ENCODE results near the gene SFXN5.
A peak's percentile ranks its signal among the peaks of the same experiment; 100 is the strongest.

The SFXN5 gene

DNA sequence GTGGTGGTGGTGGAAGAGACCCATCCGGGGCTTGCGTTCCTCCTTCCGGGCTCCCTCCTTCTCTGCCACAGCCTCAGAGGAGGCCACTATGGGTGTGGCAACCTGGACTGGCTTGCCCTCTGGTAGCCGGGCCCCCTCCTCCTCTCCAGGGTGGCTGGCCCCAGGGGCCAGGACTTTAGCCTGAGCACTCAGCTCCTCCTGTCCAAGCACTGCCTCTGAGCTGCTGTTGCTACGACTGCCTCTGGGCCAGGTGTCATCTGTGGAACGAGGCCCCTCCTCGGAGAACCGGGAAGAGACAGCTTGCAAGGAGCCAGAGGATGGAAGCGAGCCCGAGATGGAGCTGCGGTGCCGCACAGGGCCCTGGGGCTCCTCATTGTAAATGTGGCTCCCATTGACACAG, 16.7 kb upstream of the SFXN5 start:
- no peak for DNase-seq (ENCODE audit: low read depth)
- TF ChIP-seq, protein P1, sequence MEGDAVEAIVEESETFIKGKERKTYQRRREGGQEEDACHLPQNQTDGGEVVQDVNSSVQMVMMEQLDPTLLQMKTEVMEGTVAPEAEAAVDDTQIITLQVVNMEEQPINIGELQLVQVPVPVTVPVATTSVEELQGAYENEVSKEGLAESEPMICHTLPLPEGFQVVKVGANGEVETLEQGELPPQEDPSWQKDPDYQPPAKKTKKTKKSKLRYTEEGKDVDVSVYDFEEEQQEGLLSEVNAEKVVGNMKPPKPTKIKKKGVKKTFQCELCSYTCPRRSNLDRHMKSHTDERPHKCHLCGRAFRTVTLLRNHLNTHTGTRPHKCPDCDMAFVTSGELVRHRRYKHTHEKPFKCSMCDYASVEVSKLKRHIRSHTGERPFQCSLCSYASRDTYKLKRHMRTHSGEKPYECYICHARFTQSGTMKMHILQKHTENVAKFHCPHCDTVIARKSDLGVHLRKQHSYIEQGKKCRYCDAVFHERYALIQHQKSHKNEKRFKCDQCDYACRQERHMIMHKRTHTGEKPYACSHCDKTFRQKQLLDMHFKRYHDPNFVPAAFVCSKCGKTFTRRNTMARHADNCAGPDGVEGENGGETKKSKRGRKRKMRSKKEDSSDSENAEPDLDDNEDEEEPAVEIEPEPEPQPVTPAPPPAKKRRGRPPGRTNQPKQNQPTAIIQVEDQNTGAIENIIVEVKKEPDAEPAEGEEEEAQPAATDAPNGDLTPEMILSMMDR (IDR thresholded peaks at IDR 0.05; ENCODE audit: low read depth, low read length, missing control alignments), result no peak
- H3K4me3 ChIP-seq (ENCODE audit: low read depth, low read length), result no peak overlapping the region

DNA sequence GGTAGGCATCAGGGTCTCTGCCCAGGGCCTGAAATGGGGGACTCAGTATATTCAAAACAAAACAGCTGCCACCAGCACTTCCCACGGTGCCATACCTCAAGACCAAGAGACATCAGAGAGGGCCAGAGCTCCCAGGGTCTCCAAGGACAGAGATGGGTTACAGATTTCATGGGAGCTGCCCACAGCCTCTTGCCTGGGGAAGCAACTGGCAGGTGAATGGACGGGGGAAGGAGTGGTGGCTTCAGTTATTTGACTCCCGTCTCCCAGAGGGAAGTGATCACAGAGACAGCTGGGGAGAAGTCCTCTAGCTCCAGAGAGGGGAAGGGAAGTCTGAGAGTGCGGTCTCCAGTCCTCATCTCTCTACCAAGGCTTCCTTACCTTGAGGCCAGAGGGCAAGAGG, 15.8 kb upstream of the SFXN5 start:
- TF ChIP-seq, protein P1 (IDR thresholded peaks at IDR 0.05; ENCODE audit: low read depth, low read length, missing control alignments), result no peak
- H3K4me3 ChIP-seq (ENCODE audit: low read depth, low read length), result no peak overlapping the region

DNA sequence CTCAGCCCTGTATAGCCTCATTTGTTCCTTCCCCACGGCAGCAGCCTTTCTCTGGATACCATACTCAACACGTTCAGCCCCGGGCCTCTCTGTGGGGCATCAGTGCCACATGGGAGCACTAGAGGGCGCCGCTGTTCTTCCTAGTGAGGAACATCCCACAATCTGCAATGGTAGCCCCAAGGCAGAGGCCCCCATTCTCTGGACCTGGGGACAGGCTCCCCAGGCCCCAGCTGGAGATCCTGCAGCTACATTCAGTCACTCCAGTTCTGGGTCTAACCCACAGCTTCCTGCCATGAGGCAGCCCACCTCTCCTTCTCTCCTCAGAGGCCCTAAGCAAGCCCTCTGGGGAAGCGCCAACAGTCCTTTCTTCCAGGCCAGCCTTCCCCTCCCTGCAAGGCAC, 14.2 kb upstream of the SFXN5 start:
- TF ChIP-seq, protein P1 (IDR thresholded peaks at IDR 0.05; ENCODE audit: low read depth, low read length, missing control alignments), result peak; percentile 91
- H3K4me3 ChIP-seq (ENCODE audit: low read depth, low read length), result no peak overlapping the region
- DNase-seq (ENCODE audit: low read depth), result no peak

More for the DNA sequence above, 15.8 kb upstream of the SFXN5 start:
- DNase-seq (ENCODE audit: low read depth), result no peak

DNA sequence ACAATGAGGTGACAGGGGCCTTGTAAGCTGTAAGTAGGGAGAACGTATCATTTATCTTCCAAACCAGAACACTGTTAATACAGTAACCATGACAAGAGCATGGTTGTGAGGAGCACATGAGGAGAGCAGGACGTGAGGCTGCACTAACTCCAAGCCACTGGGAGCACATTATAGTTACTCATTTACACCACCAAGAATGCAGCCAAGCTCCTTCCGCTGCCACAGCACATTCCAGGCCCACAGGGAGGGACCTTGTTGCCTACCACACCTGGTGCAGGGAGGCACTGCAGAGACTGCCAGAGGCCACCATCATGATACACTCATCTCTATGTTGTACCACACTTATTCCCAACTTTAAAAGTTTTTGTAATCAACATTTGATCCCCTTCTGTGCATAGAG, 13.5 kb upstream of the SFXN5 start:
- DNase-seq (ENCODE audit: low read depth), result no peak
- no peak overlapping the region for H3K4me3 ChIP-seq (ENCODE audit: low read depth, low read length)
- TF ChIP-seq, protein P1 (IDR thresholded peaks at IDR 0.05; ENCODE audit: low read depth, low read length, missing control alignments), result no peak

DNA sequence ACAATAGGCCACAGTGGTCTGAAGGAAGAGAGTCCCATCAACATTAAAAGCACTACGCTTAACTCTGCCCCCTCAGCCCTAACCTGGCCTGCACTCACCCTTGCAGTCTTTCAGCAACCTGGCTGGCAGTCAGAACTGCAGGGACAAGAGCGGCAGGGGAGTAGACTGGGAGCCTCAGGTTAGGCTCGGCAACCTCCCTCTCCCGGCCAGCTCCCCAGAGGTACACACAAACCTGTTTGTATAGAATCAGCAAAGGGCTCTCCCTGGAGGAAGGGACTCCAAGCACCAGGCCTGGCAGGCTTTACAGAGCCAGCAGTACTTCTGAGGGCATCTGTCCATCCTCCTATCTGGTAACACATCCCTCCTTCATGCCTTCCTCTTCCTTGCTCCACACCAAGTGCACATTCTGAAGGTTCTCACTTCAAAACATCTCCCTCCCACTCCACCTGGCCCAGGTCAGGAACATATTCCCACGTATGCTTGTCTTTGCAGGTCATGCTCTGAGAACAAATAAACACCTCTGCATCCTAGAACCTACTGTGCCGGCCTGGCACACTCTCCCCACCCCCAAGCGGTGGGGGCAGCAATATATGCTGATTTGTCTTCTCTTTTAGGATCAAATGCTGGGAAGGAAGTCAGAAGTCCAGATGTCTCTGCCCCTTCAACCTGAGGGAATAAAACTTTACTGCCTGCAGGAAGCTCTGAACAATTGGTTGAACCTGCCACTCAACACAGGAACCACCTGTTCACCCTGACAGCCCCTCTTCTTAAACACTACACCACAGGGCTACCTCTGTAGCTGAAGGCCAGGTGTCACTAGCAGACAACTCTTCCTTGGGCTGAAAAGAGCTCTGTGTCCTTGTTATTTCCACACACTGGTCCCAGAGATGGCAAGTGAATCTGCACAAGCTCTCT, 12.6 kb upstream of the SFXN5 start:
- TF ChIP-seq, protein P1 (IDR thresholded peaks at IDR 0.05; ENCODE audit: low read depth, low read length, missing control alignments), result no peak
- no peak for DNase-seq (ENCODE audit: low read depth)

DNA sequence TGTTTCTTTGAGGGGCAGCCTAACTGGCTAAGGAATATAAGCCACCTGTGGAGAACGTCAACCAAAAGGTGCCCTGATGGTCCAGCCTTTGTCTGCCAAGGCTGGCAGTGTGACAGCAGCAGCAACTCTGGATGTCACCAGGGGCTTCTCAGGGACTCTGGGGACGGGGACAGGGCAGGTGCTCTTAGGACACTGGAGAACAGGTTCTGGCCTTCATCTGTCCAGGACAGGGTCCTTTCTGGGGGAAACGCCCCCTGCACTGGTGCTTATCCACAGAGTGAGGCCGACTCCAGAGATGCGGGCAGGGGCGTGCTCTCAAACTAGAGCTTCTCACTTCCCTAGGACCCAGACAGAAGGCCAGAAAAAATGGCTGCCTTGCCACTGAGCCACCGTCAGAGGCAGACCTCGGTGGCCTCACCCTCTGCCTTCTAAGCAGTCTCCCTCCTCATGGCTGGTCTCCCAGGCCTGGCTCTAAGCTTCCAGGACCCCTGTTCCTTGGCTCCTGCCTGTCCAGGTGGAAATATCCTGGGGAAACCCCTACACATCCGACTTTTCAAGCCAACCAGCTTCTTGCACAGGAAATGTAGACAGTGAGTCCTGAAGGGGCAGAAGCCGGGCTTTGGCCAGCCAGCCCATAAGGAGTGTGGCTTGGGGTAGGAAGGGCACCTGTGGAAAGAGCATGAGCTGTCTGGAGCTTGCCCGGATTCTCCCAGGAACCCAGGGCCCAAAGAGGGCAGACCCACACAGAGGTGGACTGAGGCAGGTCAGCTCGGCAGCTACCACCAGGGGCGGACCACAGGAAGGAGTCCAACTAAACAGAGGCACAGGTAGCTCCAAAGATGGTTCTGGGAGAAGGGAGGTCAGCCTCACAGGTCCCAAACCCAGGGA, 11.3 kb upstream of the SFXN5 start:
- no peak for DNase-seq (ENCODE audit: low read depth)
- no peak overlapping the region for H3K4me3 ChIP-seq (ENCODE audit: low read depth, low read length)
- TF ChIP-seq, protein P1 (IDR thresholded peaks at IDR 0.05; ENCODE audit: low read depth, low read length, missing control alignments), result no peak

More for the DNA sequence above, 12.6 kb upstream of the SFXN5 start:
- no peak overlapping the region for H3K4me3 ChIP-seq (ENCODE audit: low read depth, low read length)

Data from GM12864 (cell line).